Activated naive CD4-positive, alpha-beta T cell treated with anti-CD3 and anti-CD28 coated beads, Interleukin-2, amount 50 U/mL, for 72 hours (primary cell): Measurements from ENCODE around the gene FAM107B. TPM values are rescaled to one million over a fixed set of nuclear protein-coding genes. Genes with fewer than 3 reads are reported as not detected.
"Not testable (repeated sequence)": the region's sequence is repeated elsewhere in the genome, so short reads cannot be mapped to it uniquely, and the experiment has no call there.

Source experiments
- ATAC-seq, 2 donors: fragments of 150-1000 bp; cut with Tn5 transposase; 2 replicates each; pipeline ENCODE4 v1.10.0; 2021; ENCODE audit warnings: mild to moderate bottlenecking in 2 of 2, moderate library complexity in 2 of 2
- DNase-seq, 2 donors: peaks; one replicate each; pipeline ENCODE4 v3.0.0; 2021 to 2022; ENCODE audit warnings: low spot score in 2 of 2
- H3K27ac Mint-ChIP-seq, 2 donors: one replicate each; pipeline ENCODE4 v1.8.0; 2022; ENCODE audit warnings: mild to moderate bottlenecking in 2 of 2, mixed read lengths in 2 of 2
- H3K36me3 Mint-ChIP-seq, 2 donors: one replicate each; pipeline ENCODE4 v1.8.0; 2022; ENCODE audit warnings: mixed read lengths in 2 of 2
- H3K9me3 Mint-ChIP-seq, 2 donors: one replicate each; pipeline ENCODE4 v1.8.0; 2022; ENCODE audit warnings: mixed read lengths in 2 of 2
- total RNA-seq, 2 donors: library from RNA; stranded (reverse); gene quantifications; one replicate each; pipeline ENCODE4 v1.2.3, GENCODE V29; 2022

FAM107B gene
- total RNA-seq, 2 donors from 2014 or later: 108 to 188 TPM

- ATAC-seq (no peak), DNase-seq (no peak)
- peaks cover 25 to 66% of the 10 kb centered on the region in 2 donors for H3K36me3 Mint-ChIP-seq
- H3K27ac Mint-ChIP-seq: peak overlapping the region; percentile 9 to 94
- H3K9me3 Mint-ChIP-seq: no peaks in the 10 kb centered on the region
Observed at GRCh38 chr10:14595526-14596182, 179.0 kb downstream of the FAM107B start.

- Mint-ChIP-seq H3K9me3 (no peaks in the 10 kb centered on the region), H3K27ac (no peak overlapping the region), H3K36me3 (peaks cover 25 to 66% of the 10 kb centered on the region in 2 donors)
- DNase-seq (no peak), ATAC-seq (no peak)
Observed at GRCh38 chr10:14594878-14595525, 179.7 kb downstream of the FAM107B start.

- no peak for ATAC-seq
- Mint-ChIP-seq H3K9me3 (no peaks in the 10 kb centered on the region), H3K36me3 (peaks cover 23 to 56% of the 10 kb centered on the region in 2 donors), H3K27ac (no peak overlapping the region)
- no peak for DNase-seq
Observed at GRCh38 chr10:14593806-14594205, 180.9 kb downstream of the FAM107B start.

GRCh38 chr10:14592566-14592965, 182.1 kb downstream of the FAM107B start:
- DNase-seq (no peak), ATAC-seq (no peak)
- no peak overlapping the region for H3K27ac Mint-ChIP-seq
- H3K36me3 Mint-ChIP-seq: peaks cover 14 to 57% of the 10 kb centered on the region in 2 donors
- H3K9me3 Mint-ChIP-seq: no peaks in the 10 kb centered on the region

- Mint-ChIP-seq H3K27ac (no peak overlapping the region), H3K36me3 (peaks cover 12 to 57% of the 10 kb centered on the region in 2 donors), H3K9me3 (no peaks in the 10 kb centered on the region)
- no peak for ATAC-seq
- no peak for DNase-seq
Observed at GRCh38 chr10:14592026-14592425, 182.7 kb downstream of the FAM107B start.

GRCh38 chr10:14588938-14589294, 185.8 kb downstream of the FAM107B start:
- not testable (repeated sequence) for DNase-seq, H3K9me3 Mint-ChIP-seq, ATAC-seq
- peaks cover 0 to 58% of the 10 kb centered on the region in 2 donors for H3K36me3 Mint-ChIP-seq
- H3K27ac Mint-ChIP-seq: peak overlapping the region; percentile 95 to 99

GRCh38 chr10:14588084-14588937, 186.4 kb downstream of the FAM107B start:
- H3K9me3 Mint-ChIP-seq: no peaks in the 10 kb centered on the region
- ATAC-seq: peak; percentile 71 to 75
- peaks cover 0 to 63% of the 10 kb centered on the region in 2 donors for H3K36me3 Mint-ChIP-seq
- H3K27ac Mint-ChIP-seq: peak overlapping the region; percentile 95 to 99
- peak; percentile 60 to 65 for DNase-seq

- Mint-ChIP-seq H3K9me3 (no peaks in the 10 kb centered on the region), H3K27ac (peak overlapping the region; percentile 95 to 99), H3K36me3 (peaks cover 0 to 68% of the 10 kb centered on the region in 2 donors)
- ATAC-seq: peak in 1 of 2 donors; percentile 17
- DNase-seq: no peak
Observed at GRCh38 chr10:14587540-14588083, 187.1 kb downstream of the FAM107B start.

GRCh38 chr10:14586901-14587300, 187.8 kb downstream of the FAM107B start:
- DNase-seq: no peak
- Mint-ChIP-seq H3K27ac (peak overlapping the region; percentile 95 to 99), H3K36me3 (peaks cover 0 to 68% of the 10 kb centered on the region in 2 donors), H3K9me3 (no peaks in the 10 kb centered on the region)
- no peak for ATAC-seq

- Mint-ChIP-seq H3K27ac (peak overlapping the region; percentile 91 to 95), H3K36me3 (peaks cover 5 to 70% of the 10 kb centered on the region in 2 donors), H3K9me3 (no peaks in the 10 kb centered on the region)
- DNase-seq (no peak), ATAC-seq (no peak)
Observed at GRCh38 chr10:14585287-14586193, 189.2 kb downstream of the FAM107B start.

GRCh38 chr10:14584661-14585060, 190.0 kb downstream of the FAM107B start:
- Mint-ChIP-seq H3K27ac (peak overlapping the region; percentile 95 to 99), H3K9me3 (no peaks in the 10 kb centered on the region), H3K36me3 (peaks cover 5 to 68% of the 10 kb centered on the region in 2 donors)
- ATAC-seq (peak in 1 of 2 donors; percentile 16), DNase-seq (no peak)

- peaks cover 5 to 73% of the 10 kb centered on the region in 2 donors for H3K36me3 Mint-ChIP-seq
- ATAC-seq (peak; percentile 9 to 15), DNase-seq (no peak)
Observed at GRCh38 chr10:14583967-14584366, 190.7 kb downstream of the FAM107B start.

GRCh38 chr10:14583252-14583651, 191.4 kb downstream of the FAM107B start:
- DNase-seq: peak; percentile 75 to 78
- Mint-ChIP-seq H3K27ac (peak overlapping the region; percentile 95 to 99), H3K9me3 (no peaks in the 10 kb centered on the region), H3K36me3 (peaks cover 5 to 66% of the 10 kb centered on the region in 2 donors)
- peak; percentile 78 to 80 for ATAC-seq

More at GRCh38 chr10:14583967-14584366, 190.7 kb downstream of the FAM107B start:
- Mint-ChIP-seq H3K9me3 (no peaks in the 10 kb centered on the region), H3K27ac (peak overlapping the region; percentile 95 to 99)

- H3K36me3 Mint-ChIP-seq: peaks cover 5 to 56% of the 10 kb centered on the region in 2 donors
- no peak for DNase-seq
- peak overlapping the region in 1 of 2 donors; percentile 74 for H3K27ac Mint-ChIP-seq
- H3K9me3 Mint-ChIP-seq: no peaks in the 10 kb centered on the region
- ATAC-seq: no peak
Observed at GRCh38 chr10:14581553-14582321, 193.0 kb downstream of the FAM107B start.
